HFFc6 (cell line): ENCODE data around the gene GAA. TPM values are rescaled to one million over a fixed set of nuclear protein-coding genes. Genes with fewer than 3 reads are reported as not detected.

Source experiments
- DNase-seq: peaks from one replicate; pipeline ENCODE4 v3.0.0-alpha.2; 2018
- H3K27ac Mint-ChIP-seq: 2 replicates; pipeline ENCODE4 v1.8.0; 2020; ENCODE audit warnings: mild to moderate bottlenecking, mixed read lengths
- H3K27me3 Mint-ChIP-seq: 2 replicates; pipeline ENCODE4 v1.8.0; 2021; ENCODE audit warnings: mild to moderate bottlenecking, moderate library complexity, mixed read lengths; ENCODE audit not compliant: insufficient read depth
- H3K36me3 Mint-ChIP-seq: 2 replicates; pipeline ENCODE4 v1.8.0; 2021; ENCODE audit warnings: low read depth, mixed read lengths
- H3K4me1 Mint-ChIP-seq: 2 replicates; pipeline ENCODE4 v1.8.0; 2020; ENCODE audit warnings: low read depth, mixed read lengths
- H3K4me3 Mint-ChIP-seq: 2 replicates; pipeline ENCODE4 v1.8.0; 2020; ENCODE audit warnings: mild to moderate bottlenecking, moderate library complexity, mixed read lengths
- H3K9me3 Mint-ChIP-seq: 2 replicates; pipeline ENCODE4 v1.8.0; 2020; ENCODE audit warnings: mild to moderate bottlenecking, mixed read lengths
- microRNA-seq: library from miRNA; unstranded; fragments of <30 nt; microRNA quantifications from one replicate; pipeline ENCODE4, GENCODE V29; 2019
- total RNA-seq, 6 experiments: library from RNA; stranded (reverse); fragmentation: NEBNext Ultra II Directional; extraction: Animal tissue kit (Norgen Biotek cat#: 25700); gene quantifications; 2 replicates in 1 of 6; 3 replicates in 5 of 6; pipeline ENCODE4 v1.2.3, GENCODE V29; 2021
- TF ChIP-seq, protein P1 (sequence below): fragments of 200-600 bp; sonication (generic); IDR thresholded peaks from 2 replicates; pipeline ENCODE4 v1.5.0; 2021; ENCODE audit warnings: antibody characterized with exemption, mild to moderate bottlenecking

The GAA gene
- total RNA-seq, 6 experiments from 2014 or later, result 17.4 to 34.1 (median 18.6) TPM

DNA sequence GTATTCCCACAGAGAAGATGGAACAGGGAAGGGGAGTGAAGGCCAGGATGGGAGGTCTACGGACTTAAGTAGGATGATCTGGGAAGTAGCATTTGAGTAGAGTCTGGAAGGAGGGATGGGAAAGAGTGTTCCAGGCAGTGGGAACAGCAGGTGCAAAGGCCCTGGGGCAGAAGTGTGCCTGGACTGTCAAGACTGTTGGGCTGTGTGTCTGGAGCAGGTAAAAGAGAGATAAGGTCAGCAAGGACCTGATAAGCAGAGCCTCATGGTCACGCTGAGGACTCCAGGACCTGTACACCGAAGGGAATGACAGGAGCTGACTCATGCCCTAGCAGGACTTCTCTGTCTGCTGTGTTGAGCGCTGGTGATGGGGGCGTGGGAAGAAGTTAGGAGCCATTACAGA, 67.7 kb downstream of the GAA start:
- Mint-ChIP-seq H3K4me3 (no peak overlapping the region), H3K27ac (no peak overlapping the region), H3K36me3 (no peaks in the 10 kb centered on the region), H3K9me3 (no peaks in the 10 kb centered on the region), H3K4me1 (no peaks in the 10 kb centered on the region), H3K27me3 (peaks cover 22% of the 10 kb centered on the region)
- no peak for DNase-seq
- TF ChIP-seq, protein P1, sequence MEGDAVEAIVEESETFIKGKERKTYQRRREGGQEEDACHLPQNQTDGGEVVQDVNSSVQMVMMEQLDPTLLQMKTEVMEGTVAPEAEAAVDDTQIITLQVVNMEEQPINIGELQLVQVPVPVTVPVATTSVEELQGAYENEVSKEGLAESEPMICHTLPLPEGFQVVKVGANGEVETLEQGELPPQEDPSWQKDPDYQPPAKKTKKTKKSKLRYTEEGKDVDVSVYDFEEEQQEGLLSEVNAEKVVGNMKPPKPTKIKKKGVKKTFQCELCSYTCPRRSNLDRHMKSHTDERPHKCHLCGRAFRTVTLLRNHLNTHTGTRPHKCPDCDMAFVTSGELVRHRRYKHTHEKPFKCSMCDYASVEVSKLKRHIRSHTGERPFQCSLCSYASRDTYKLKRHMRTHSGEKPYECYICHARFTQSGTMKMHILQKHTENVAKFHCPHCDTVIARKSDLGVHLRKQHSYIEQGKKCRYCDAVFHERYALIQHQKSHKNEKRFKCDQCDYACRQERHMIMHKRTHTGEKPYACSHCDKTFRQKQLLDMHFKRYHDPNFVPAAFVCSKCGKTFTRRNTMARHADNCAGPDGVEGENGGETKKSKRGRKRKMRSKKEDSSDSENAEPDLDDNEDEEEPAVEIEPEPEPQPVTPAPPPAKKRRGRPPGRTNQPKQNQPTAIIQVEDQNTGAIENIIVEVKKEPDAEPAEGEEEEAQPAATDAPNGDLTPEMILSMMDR, result no peak

Small RNA genes within 50 kb of the gene (microRNA-seq; reads per million reads assigned to microRNA genes)
- gene MIR1268B, result not detected

Other genes starting within 250 kb of the GAA start
- gene TBC1D16, start 65.7 kb upstream of the GAA start, total RNA-seq, result 10 to 100 TPM; 15.1 to 25.5 (median 17.9) TPM
- gene CCDC40, start 64.9 kb upstream of the GAA start, total RNA-seq, result 1 to 10 TPM; 1.7 to 3.2 (median 2.1) TPM
- 10 to 100 TPM; 80.8 to 99.8 (median 88.4) TPM for gene EIF4A3, start 45.5 kb downstream of the GAA start, total RNA-seq
- gene CARD14, start 68.4 kb downstream of the GAA start, total RNA-seq, result not detected
- 10 to 100 TPM; 41.2 to 52.6 (median 47.5) TPM for gene SGSH, start 118.8 kb downstream of the GAA start, total RNA-seq
- gene SLC26A11, start 118.8 kb downstream of the GAA start, total RNA-seq, result 10 to 100 TPM; 11.4 to 13.6 (median 12.5) TPM
- gene RNF213, start 159.3 kb downstream of the GAA start, total RNA-seq, result 10 to 100 TPM; 42.0 to 51.6 (median 48.3) TPM